ENCODE results near the gene LRRC8B. TPM values are rescaled to one million over a fixed set of nuclear protein-coding genes. Genes with fewer than 3 reads are reported as not detected.
A peak's percentile ranks its signal among the peaks of the same experiment; 100 is the strongest.

The LRRC8B gene
- total RNA-seq, 2 donors from 2014 or later, result 39.2 to 39.4 TPM

DNA sequence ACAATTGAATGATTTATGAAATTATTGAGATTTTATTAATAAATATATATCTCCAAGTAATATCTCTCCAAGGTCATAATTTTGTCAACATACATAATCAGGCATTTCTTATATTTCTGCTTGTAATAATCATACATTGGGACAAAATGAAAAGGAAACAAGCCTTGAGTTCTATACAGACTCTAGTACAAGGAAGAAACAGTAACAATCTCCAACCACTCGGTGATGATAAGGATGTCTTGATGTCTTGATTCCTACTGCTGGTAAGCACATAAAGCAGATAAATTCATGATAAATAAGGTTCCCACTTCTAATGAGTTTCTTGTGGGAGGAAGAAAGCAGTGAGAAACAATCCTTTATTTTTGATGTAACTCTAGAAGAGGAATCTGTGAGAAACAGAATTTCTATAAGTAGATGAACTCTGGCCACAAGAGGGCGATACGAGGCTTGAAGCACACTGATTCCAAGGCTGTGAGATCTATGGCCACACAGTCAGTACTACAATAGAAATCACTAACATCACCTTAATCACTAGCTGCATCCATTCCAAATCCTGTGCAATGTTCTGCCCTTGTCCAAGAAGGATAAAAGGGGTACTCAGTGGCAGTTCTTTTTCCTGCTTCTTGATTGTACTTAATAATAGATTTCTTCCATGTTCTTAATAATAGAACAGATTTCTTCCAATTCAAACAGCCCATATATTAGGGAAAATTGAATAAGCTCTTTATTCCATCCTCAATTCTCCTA, 41.4 kb upstream of the LRRC8B start:
- Histone ChIP-seq H3K4me1 (ENCODE audit: control insufficient read depth, insufficient read depth, low read length) (no peaks in the 10 kb centered on the region), H3K27ac (ENCODE audit: low read depth, low read length) (no peak overlapping the region), H3K4me3 (ENCODE audit: low read length) (no peak overlapping the region), H3K27me3 (ENCODE audit: control insufficient read depth, insufficient read depth, low read length, poor library complexity, severe bottlenecking) (no peaks in the 10 kb centered on the region), H3K9ac (ENCODE audit: extremely low read depth, low read length, poor library complexity, severe bottlenecking) (no peak overlapping the region), H3K9me3 (ENCODE audit: control insufficient read depth, low read length) (peaks cover 16% of the 10 kb centered on the region), H3K36me3 (ENCODE audit: control insufficient read depth, insufficient read depth, low read length) (no peaks in the 10 kb centered on the region)
- Mint-ChIP-seq H3K27me3 (ENCODE audit: insufficient read depth) (no peaks in the 10 kb centered on the region), H3K4me3 (no peak overlapping the region), H3K9me3 (peaks cover 23% of the 10 kb centered on the region), H3K4me1 (no peaks in the 10 kb centered on the region), H3K36me3 (ENCODE audit: low read depth) (peaks cover 1% of the 10 kb centered on the region), H3K27ac (no peak overlapping the region)
- TF ChIP-seq CTCF (conservative IDR thresholded peaks at IDR 0.05), result peak; percentile 93
- DNase-seq, result peak; percentile 87
- 33% methylated on average over 3 of the region's 3 CpGs; no CpG with 5 or more reads in 1 of the 2 experiments for WGBS, 2 experiments (ENCODE audit: insufficient coverage in 1 of 2, insufficient read length in 1 of 2)

DNA sequence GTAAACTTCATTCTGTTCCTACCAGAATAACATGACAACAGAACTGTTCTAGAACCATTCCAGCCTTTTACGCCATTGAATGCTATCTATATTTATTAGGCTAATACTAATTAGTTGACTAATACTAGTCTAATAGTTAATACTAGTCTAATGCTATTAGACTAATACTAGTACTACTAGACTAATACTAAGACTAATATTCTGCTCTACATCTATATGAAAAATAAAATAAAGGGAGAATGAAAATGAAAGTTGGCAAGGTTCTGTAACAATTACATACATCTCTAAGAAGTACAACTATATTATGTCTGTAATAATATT, 40.9 kb upstream of the LRRC8B start:
- DNase-seq, result no peak
- H3K4me1 ChIP-seq (ENCODE audit: control insufficient read depth, insufficient read depth, low read length), result no peaks in the 10 kb centered on the region
- Mint-ChIP-seq H3K27me3 (ENCODE audit: insufficient read depth) (no peaks in the 10 kb centered on the region), H3K9me3 (peaks cover 23% of the 10 kb centered on the region), H3K4me1 (no peaks in the 10 kb centered on the region), H3K4me3 (no peak overlapping the region), H3K36me3 (ENCODE audit: low read depth) (peaks cover 1% of the 10 kb centered on the region), H3K27ac (no peak overlapping the region)
- no peak overlapping the region for H3K27ac ChIP-seq (ENCODE audit: low read depth, low read length)
- WGBS, 2 experiments (ENCODE audit: insufficient coverage in 1 of 2, insufficient read length in 1 of 2), result 86% methylated on average over 1 of the region's 1 CpG; no CpG with 5 or more reads in 1 of the 2 experiments
- no peak overlapping the region for H3K4me3 ChIP-seq (ENCODE audit: low read length)
- no peak for TF ChIP-seq CTCF (conservative IDR thresholded peaks at IDR 0.05)
- H3K9ac ChIP-seq (ENCODE audit: extremely low read depth, low read length, poor library complexity, severe bottlenecking), result no peak overlapping the region
- H3K27me3 ChIP-seq (ENCODE audit: control insufficient read depth, insufficient read depth, low read length, poor library complexity, severe bottlenecking), result no peaks in the 10 kb centered on the region
- H3K9me3 ChIP-seq (ENCODE audit: control insufficient read depth, low read length), result peaks cover 16% of the 10 kb centered on the region
- H3K36me3 ChIP-seq (ENCODE audit: control insufficient read depth, insufficient read depth, low read length), result no peaks in the 10 kb centered on the region

DNA sequence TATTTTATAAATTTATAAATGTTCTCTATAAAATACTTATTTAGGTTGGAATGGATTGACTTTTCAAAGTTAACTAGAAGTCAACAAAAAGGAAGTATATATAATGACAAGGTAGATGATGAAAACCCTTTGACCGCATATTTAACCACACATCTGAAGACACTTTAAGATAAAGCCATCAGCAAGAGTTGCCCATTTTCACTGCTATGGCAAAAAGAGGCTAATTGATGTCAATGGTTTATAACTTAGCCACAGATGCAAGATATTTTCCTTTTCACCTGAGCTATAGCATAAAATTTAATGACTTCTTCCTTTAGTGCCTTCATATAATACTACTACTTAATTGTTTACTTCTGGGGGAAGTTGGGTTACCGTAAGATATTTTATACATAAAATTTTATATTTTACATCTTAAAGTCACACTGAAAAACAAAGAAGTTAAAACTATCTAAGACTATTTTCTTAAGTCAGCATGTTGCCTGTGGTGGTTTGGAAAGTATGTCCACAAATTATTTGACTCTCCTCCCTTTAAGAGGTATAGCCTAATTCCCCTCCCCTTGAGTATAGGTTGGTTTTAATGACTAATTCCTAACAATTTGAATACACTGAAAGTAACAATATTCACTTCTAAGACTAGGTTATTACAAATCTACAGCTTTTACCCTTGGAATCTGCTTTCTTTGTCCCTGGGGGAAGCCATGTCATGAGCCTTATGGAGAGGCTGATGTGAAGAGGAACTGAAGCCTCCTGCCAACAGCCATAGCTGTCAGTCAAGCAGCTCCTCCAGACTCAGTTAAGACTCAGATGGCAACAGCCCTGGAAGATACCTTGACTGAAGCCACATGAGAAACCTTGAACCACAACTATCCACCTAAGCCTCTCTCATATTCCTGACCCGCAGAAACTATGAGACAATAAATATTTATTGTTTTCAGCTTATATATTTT, 40.3 kb upstream of the LRRC8B start:
- peaks cover 1% of the 10 kb centered on the region for H3K36me3 Mint-ChIP-seq (ENCODE audit: low read depth)
- WGBS, 2 experiments (ENCODE audit: insufficient coverage in 1 of 2, insufficient read length in 1 of 2), result 0% methylated on average over 1 of the region's 3 CpGs
- no peak for DNase-seq
- no peak overlapping the region for H3K27ac ChIP-seq (ENCODE audit: low read depth, low read length)
- no peak overlapping the region for H3K27ac Mint-ChIP-seq
- H3K9ac ChIP-seq (ENCODE audit: extremely low read depth, low read length, poor library complexity, severe bottlenecking), result no peak overlapping the region
- no peaks in the 10 kb centered on the region for H3K36me3 ChIP-seq (ENCODE audit: control insufficient read depth, insufficient read depth, low read length)
- H3K27me3 ChIP-seq (ENCODE audit: control insufficient read depth, insufficient read depth, low read length, poor library complexity, severe bottlenecking), result no peaks in the 10 kb centered on the region
- H3K4me3 ChIP-seq (ENCODE audit: low read length), result no peak overlapping the region
- H3K27me3 Mint-ChIP-seq (ENCODE audit: insufficient read depth), result no peaks in the 10 kb centered on the region
- peaks cover 12% of the 10 kb centered on the region for H3K9me3 ChIP-seq (ENCODE audit: control insufficient read depth, low read length)
- H3K4me1 ChIP-seq (ENCODE audit: control insufficient read depth, insufficient read depth, low read length), result no peaks in the 10 kb centered on the region
- H3K9me3 Mint-ChIP-seq, result peaks cover 23% of the 10 kb centered on the region
- H3K4me3 Mint-ChIP-seq, result no peak overlapping the region
- H3K4me1 Mint-ChIP-seq, result no peaks in the 10 kb centered on the region
- no peak for TF ChIP-seq CTCF (conservative IDR thresholded peaks at IDR 0.05)
